ENCODE results near the gene ZFR2. TPM values are rescaled to one million over a fixed set of nuclear protein-coding genes. Genes with fewer than 3 reads are reported as not detected.
A peak's percentile ranks its signal among the peaks of the same experiment; 100 is the strongest.
"Not testable (repeated sequence)": the region's sequence is repeated elsewhere in the genome, so short reads cannot be mapped to it uniquely, and the experiment has no call there.

Gene ZFR2
- total RNA-seq, 1 experiment from 2014 or later = 3.1 TPM

- no peak for DNase-seq (ENCODE audit: low read depth)
Observed at GRCh38 chr19:3837332-3837731, 31.5 kb downstream of the ZFR2 start.

DNA sequence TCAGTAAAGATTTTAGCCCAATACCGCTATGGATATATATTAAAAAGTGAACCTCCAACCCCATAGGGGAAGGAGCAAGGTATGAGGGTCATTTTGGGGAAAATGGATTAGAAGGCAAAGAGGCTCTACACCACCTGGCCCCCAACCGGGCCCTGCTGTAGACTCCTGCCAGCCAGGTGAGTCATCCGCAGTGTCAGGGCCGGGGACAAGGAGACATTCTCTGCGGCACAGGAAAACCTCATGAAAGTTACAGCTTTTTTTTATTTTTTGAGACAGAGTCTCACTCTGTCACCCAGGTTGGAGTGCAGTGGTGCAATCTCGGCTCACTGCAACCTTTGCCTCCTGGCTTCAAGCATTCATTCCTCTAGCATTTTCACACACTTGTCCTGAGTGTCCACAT is 32.0 kb downstream of the ZFR2 start:
- no peak for DNase-seq (ENCODE audit: low read depth)

DNA sequence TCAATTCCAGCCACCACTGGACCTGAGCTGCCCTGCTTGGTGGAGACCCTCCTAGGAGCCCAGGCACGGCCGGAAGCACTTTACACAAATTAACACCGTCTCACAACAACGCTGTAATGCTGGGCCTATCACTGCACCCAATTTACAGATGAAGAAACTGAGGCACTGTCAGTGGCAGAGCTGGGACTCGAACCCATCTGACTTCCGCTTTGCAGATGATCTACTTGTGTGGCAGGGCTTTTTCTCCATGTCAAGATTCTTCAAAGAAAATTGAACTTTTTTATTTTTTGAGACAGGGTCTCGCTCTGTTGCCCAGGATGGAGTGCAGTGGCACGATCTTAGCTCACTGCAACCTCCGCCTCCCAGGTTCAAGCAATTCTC is 33.8 kb downstream of the ZFR2 start:
- no peak for DNase-seq (ENCODE audit: low read depth)

- DNase-seq (ENCODE audit: low read depth) = no peak
Observed at GRCh38 chr19:3834349-3835054, 34.3 kb downstream of the ZFR2 start.

GRCh38 chr19:3833578-3834348 is 35.1 kb downstream of the ZFR2 start:
- DNase-seq (ENCODE audit: low read depth) = no peak

- no peak for DNase-seq (ENCODE audit: low read depth)
Observed at GRCh38 chr19:3832001-3832400, 36.8 kb downstream of the ZFR2 start.

GRCh38 chr19:3831601-3832000 is 37.2 kb downstream of the ZFR2 start:
- DNase-seq (ENCODE audit: low read depth) = no peak

DNA sequence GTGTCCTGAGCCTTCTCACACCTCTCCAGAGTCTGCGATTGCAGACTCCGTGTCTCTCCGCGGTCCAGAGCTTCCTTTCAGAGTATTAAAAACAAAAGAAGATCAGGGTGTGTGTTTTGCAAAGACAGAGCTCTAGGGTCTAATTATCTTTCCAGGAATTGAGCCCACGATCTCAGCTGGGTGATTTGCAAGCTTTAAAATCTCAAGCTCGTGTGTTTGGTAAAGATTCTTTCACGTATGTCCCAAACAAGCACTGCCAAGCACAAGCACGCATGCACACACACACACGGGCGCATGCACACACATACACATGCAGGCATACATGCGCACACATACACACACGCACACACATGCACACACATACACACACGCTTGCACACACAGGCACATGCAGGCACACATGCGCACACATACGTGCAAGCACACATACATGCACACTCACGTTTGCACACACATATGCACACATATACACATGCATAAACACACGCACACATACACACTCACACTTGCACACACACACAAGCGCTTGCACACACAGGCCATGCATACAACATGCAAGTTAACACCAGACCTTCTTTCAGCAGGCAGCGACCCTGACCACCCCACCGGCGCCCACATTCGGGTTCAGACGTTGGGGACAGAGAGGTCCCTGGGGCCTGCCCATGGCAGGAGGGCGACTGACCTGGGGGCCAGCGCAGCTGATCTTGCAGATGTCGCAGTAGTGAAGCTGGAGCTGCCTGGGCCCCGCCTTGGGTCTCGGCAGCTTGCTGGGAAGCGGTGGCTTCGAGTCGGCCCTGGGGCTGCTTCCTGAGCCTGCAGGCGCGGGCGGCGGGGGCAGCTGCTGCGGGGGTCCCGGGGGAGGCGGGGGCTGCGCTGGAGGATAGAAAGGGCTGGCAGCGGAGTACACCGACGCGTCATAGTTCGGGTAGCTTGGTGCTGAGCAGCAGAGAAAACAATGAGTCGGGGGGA is 37.9 kb downstream of the ZFR2 start:
- no peak for DNase-seq (ENCODE audit: low read depth)

- DNase-seq (ENCODE audit: low read depth) = no peak
Observed at GRCh38 chr19:3827306-3827705, 41.5 kb downstream of the ZFR2 start.

- no peak for DNase-seq (ENCODE audit: low read depth)
Observed at GRCh38 chr19:3826163-3826562, 42.7 kb downstream of the ZFR2 start.

DNA sequence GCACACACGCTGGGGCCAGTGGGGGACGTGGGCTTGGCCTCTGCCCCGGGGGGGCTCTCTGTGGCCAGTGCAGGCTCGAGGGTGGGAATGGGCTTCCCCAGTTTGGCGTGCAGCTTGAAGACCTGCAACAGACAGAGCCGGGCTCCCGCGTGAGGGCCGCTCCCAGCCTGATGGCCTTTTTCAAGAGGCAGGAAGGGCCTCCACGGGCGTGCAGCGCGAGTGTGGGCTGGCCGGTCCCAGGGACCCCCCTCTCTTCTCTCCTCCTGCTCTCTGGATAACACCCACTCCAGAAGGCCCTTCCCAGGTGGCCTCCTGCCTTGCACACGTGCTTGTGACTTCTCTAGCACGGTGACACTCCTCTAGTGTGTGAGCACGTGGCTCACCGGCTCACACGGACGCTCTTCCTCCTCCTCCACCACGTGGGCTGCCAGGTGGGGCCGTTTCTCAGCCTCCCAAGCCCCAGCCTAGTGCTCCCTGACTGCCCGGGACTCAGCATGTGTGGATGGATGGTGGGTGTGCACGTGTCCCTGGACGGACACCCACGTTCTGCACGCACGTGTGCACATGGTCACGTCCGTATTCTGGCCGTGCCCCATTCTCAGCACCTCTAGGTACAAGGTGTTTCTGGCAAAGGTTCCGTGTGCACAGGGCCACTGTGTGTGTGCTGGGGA is 43.4 kb downstream of the ZFR2 start:
- DNase-seq (ENCODE audit: low read depth) = no peak

DNA sequence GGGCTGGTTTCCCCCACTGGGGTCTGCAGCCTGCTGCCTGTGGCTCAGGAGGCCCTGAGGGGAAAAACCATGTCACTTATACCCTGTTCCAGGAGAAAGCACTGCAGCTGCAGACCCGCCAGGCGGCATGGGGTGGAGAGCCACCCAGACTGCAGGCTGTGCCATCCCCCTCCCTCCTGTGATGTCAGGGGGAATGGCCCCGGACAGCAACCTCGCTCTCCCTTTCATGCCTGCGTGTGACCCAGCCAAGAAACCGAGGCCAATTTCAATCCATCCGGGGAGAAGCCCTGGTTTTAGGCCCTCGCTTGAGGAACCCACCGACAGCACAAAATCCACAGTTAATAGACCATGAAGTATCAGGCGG is 45.5 kb downstream of the ZFR2 start:
- no peak for DNase-seq (ENCODE audit: low read depth)

DNA sequence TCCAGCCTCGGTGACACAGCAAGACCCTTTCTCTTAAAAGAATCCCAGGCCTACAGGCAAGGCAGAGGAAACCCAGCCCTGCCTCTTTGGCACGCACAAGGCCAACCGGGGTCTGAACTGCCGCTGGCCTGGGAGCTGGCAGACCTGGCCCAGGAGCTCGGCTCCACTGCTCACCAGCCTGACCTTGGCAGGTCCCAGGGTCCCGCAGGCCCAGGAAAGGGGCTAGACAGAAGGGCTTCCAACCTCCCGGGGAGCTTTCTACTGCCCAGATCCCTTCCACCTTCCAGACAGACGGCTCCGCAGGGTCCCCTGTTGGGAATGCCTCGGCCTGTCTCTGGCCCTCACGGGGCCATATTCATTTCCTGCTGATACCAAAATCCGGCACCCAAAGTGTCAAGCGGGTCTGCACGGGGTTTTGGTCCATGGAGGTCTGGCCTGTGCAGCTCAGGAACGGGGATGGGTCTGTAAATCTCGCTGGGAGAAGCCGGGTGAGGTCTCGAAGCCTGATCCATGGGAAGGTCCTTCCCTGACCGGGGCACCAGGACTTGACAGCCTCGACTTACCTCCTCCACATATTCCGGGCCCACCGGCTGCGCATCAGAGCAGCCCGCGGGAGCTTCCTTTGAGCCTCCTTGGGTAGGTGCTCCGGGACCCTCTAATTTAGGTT is 46.0 kb downstream of the ZFR2 start:
- no peak for DNase-seq (ENCODE audit: low read depth)

DNA sequence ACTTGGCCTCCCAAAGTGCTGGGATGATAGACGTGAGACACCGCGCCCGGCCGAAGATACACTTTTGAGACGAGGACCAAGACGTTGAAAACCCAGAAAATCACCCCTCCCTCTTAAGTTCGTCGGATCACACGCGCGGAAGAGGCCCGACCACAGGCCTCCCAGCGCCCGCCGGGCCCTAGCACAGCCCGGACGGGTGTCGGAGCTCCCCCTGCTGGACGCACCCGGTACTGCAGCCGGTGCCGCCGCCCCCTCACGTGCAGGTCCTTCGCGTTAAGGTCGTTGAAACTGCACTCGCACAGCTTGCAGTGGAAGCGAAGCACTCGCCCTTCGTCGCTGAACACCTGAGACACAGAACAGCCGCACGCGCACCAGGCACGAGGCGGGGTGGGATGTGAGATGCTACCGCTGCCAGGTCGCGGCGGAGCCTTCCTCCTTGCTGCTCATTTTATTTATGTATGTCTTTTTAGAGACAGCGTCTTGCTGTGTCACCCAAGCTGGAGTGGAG is 46.9 kb downstream of the ZFR2 start:
- peak; percentile 72 for DNase-seq (ENCODE audit: low read depth)

DNA sequence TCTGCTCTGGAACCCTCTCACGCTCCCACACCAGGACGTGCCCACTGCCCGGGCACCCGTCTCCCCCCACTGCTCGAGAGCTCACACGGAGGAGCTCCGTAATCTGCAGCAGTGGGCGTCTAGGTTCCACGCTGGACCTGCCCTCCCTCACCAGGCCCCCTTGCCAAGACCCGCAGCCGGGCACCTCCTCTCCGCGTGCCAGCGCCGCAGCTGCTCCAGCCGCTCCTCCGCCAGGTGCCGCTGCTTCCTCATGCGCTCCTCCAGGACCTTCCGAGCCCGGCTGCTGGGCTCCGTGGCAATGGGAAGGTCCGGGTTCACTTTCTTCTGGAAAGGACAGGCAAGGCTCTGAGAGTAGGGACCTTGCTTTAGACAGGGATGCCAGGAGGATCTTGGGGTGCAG is 47.7 kb downstream of the ZFR2 start:
- DNase-seq (ENCODE audit: low read depth) = peak; percentile 56

DNA sequence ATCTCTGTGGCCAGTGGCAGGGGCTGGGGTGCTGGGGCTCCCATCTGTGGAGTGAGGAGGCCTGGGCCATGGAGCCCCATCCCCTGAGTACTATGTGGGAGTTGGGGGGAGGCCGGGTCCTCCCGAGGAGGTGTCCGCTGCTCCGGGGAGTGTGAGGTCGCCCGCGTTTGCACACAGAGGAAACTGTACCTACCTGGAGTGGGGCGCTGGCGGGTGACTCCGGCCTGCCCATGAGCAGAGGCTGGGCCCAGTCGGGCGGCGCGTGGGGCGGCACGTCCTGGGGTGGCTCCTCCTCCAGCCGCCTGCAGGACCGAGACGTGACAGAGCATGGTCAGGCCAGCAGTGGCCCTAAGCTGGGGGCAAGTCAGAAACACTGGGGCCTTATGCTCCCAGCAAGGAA is 48.8 kb downstream of the ZFR2 start:
- no peak for DNase-seq (ENCODE audit: low read depth)

DNA sequence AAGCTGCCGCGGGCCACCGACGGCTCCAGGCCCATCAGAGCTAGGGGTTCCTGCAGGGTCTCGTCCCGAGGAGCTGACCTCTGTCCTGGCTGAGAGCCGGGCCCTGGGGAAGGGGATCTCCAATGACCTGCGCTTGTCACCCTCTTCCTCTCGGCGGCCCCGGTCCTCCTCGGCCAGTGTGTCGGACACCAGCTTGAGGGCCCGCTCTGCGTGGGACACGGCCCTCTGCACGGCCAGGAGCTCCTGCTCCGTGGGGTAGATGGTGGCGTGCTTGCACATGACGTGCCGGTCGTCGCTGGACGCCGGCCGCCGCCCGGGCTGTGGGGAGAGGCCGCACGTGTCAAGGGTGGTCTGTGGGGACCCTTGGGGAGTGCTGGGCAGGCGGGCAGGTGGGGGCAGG is 49.9 kb downstream of the ZFR2 start:
- no peak for DNase-seq (ENCODE audit: low read depth)

DNA sequence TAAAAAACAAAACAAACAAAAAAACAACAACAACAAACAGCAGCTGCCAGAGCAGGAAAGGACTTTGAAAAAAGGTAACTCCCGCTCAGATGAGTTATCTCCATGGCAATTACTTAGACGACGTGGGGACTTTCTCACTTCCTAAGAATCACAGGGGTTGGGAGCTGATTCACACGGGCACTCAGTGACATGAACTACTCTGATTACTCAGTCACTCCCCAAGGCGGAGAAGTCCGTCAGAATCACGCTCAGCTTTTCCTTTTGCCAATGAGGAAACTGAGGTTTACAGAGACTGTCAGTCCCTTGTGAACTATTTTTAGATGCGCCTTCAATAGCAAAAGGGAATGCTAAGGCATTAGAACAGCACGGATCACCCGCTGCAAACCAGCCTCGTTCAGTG is 50.4 kb downstream of the ZFR2 start:
- DNase-seq (ENCODE audit: low read depth) = peak; percentile 62

DNA sequence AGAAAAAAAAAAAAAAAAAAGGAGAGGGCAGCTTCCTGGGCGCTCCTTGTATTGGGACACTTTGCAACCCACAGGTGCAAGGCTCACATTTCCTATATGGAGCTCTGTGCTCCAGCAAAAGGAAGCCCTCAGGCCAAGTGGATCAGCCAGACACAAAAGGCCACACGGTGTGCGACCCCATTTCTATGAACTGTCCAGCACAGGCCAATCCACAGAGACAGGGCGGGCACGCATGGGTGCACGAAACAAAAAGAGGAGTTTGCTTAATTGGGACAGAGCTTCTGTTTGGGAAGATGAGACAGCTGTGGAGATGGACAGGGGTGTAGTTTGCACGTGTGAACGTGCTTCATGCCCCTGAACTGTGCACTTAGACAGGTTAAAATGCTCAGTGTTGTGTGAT is 51.1 kb downstream of the ZFR2 start:
- no peak for DNase-seq (ENCODE audit: low read depth)

- no peak for DNase-seq (ENCODE audit: low read depth)
Observed at GRCh38 chr19:3816566-3817218, 52.1 kb downstream of the ZFR2 start.

DNA sequence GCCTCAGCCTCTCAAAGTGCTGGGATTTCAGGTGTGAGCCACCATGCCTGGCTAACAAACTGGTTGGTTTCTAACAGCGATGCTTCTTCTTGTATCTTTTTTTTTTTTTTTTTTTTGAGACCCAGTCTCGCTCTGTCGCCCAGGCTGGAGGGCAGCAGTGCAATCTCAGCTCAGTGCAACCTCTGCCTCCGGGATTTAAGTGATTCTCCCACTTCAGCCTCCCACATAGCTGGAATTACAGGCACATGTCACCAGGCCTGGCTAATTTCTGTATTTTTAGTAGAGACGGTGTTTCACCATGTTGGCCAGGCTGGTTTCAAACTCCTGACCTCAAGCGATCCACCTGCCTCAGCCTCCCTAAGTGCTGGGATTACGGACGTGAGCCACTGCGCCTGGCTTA is 52.7 kb downstream of the ZFR2 start:
- not testable (repeated sequence) for DNase-seq (ENCODE audit: low read depth)

All from Daoy (cell line).